HepG2 (cell line): ENCODE data around the gene C20orf96. TPM values are rescaled to one million over a fixed set of nuclear protein-coding genes. Genes with fewer than 3 reads are reported as not detected.

Experiments used
- ATF7-NPFF ChIP-seq: sonication (generic); formaldehyde crosslinking; IDR thresholded peaks from 2 replicates; pipeline ENCODE4 v1.8.1; 2023; ENCODE audit warnings: mild to moderate bottlenecking, low read depth, missing genetic modification reagents, moderate library complexity
- CREM ChIP-seq, 2 experiments: sonication (generic) in 1 of 2; formaldehyde crosslinking in 1 of 2; IDR thresholded peaks; 2 replicates each; pipeline versions ENCODE4 v1.4.0 to v1.6.1; 2016 to 2020; ENCODE audit warnings: antibody characterized with exemption in 1 of 2, mild to moderate bottlenecking in 1 of 2, missing genetic modification reagents in 1 of 2
- HDAC1 ChIP-seq: sonication (generic); formaldehyde crosslinking; IDR thresholded peaks from 2 replicates; pipeline ENCODE4 v1.5.1; 2020; ENCODE audit warnings: mild to moderate bottlenecking, missing genetic modification reagents
- PRDM10 ChIP-seq: sonication (generic); formaldehyde crosslinking; IDR thresholded peaks from 2 replicates; pipeline ENCODE4 v1.4.0; 2020; ENCODE audit warnings: low read depth, missing genetic modification reagents
- REL ChIP-seq: sonication (generic); formaldehyde crosslinking; conservative IDR thresholded peaks from 2 replicates; pipeline ENCODE4 v1.8.0; 2022; ENCODE audit warnings: mild to moderate bottlenecking, missing genetic modification reagents, moderate library complexity
- SAFB2 ChIP-seq: sonication (generic); formaldehyde crosslinking; IDR thresholded peaks from 2 replicates; pipeline ENCODE4 v1.5.1; 2020; ENCODE audit warnings: missing genetic modification reagents, low read depth, mild to moderate bottlenecking, borderline replicate concordance
- TRIM24 ChIP-seq: sonication (generic); formaldehyde crosslinking; IDR thresholded peaks from 2 replicates; pipeline ENCODE4 v1.8.0; 2022; ENCODE audit warnings: mild to moderate bottlenecking, missing genetic modification reagents
- ZBTB7A ChIP-seq: sonication (generic); formaldehyde crosslinking; IDR thresholded peaks from 2 replicates; pipeline ENCODE4 v1.8.0; 2022; ENCODE audit warnings: mild to moderate bottlenecking, missing genetic modification reagents
- ZNF292 ChIP-seq: sonication (generic); formaldehyde crosslinking; IDR thresholded peaks from 2 replicates; pipeline ENCODE4 v1.8.1; 2022; ENCODE audit warnings: mild to moderate bottlenecking, low read depth, missing genetic modification reagents, borderline replicate concordance
- ZNF367 ChIP-seq: sonication (generic); formaldehyde crosslinking; IDR thresholded peaks from 2 replicates; pipeline ENCODE4 v1.4.0; 2020; ENCODE audit warnings: missing genetic modification reagents, borderline replicate concordance
- ZNF773 ChIP-seq: sonication (generic); formaldehyde crosslinking; IDR thresholded peaks from 2 replicates; pipeline ENCODE4 v1.4.0; 2020; ENCODE audit warnings: missing genetic modification reagents, borderline replicate concordance
- polyA plus RNA-seq, 8 experiments: library from polyadenylated mRNA; depleted of rRNA in 3 of 8; stranded (reverse) in 7 of 8; unstranded in 1 of 8; fragments of >200 nt; fragmentation: Illumina TruSeq in 4 of 8; extraction: Trizol in 4 of 8; gene quantifications; 2 replicates each; pipeline versions ENCODE4 v1.2.1 to v1.2.3, GENCODE V29; 2011 to 2016; ENCODE audit warnings: low read depth in 4 of 8, missing spikeins in 1 of 8, mixed read lengths in 1 of 8; ENCODE audit not compliant: insufficient read depth in 1 of 8
- total RNA-seq, 5 experiments: library from RNA; depleted of rRNA; stranded (reverse); fragments of >200 nt; fragmentation: Illumina TruSeq; extraction: Trizol; gene quantifications; 2 replicates each; pipeline ENCODE4 v1.2.3, GENCODE V29; 2016; ENCODE audit warnings: low read depth in 1 of 5
- TF ChIP-seq, protein P1 (sequence below): sonication (generic); formaldehyde crosslinking; IDR thresholded peaks from 2 replicates; pipeline ENCODE4 v1.5.0; 2020; ENCODE audit warnings: mild to moderate bottlenecking, missing genetic modification reagents, borderline replicate concordance
- TF ChIP-seq, protein P2 (sequence below): sonication (generic); formaldehyde crosslinking; IDR thresholded peaks from 2 replicates; pipeline ENCODE4 v1.5.0; 2020; ENCODE audit warnings: mild to moderate bottlenecking, low read depth, missing genetic modification reagents, borderline replicate concordance
- TF ChIP-seq, protein P3 (sequence below): sonication (generic); IDR thresholded peaks from 2 replicates; pipeline ENCODE4 v1.6.1; 2016; ENCODE audit warnings: low read depth, borderline replicate concordance

Gene C20orf96
- total and polyA plus RNA-seq, 2 of the 13 experiments (the other 11 are each of a cell fraction or from before 2014, with no cell fraction given), result 3.8 to 20.6 TPM

DNA sequence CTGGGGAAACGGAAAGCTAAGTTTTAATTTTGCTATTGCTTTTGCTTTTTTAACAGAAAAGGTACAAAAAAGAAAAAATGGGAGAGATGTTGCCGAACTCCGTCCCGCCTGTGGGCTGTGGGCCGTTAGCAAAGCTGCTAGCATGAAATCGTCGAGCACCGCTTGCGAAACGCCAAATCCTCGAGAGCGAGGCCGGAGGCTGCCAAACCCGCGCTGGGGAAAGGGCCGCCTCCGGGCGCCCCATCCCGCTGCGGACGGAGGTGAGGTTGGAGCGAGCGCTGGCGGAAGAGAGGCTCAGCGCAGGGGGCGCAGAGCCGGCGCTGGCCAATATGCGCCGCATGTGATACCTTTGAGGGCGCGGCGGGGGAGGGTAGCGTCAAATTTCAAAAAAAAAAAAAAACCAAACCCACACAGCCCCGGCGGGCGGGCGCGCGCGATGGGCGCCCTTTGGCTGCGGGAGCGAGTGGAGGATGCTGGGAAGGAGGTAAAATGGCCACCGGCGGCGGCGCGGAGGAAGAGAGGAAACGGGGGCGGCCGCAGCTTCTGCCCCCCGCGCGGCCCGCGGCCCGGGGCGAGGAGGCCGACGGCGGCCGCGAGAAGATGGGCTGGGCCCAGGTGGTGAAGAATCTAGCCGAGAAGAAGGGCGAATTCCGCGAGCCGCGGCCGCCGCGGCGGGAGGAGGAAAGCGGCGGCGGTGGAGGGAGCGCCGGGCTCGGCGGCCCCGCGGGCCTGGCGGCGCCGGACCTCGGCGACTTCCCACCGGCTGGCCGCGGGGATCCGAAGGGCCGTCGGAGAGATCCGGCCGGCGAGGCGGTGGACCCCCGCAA lies 6.8 kb upstream of the C20orf96 start, which contains the start of gene ZCCHC3 (continued):
- TF ChIP-seq, protein P1, sequence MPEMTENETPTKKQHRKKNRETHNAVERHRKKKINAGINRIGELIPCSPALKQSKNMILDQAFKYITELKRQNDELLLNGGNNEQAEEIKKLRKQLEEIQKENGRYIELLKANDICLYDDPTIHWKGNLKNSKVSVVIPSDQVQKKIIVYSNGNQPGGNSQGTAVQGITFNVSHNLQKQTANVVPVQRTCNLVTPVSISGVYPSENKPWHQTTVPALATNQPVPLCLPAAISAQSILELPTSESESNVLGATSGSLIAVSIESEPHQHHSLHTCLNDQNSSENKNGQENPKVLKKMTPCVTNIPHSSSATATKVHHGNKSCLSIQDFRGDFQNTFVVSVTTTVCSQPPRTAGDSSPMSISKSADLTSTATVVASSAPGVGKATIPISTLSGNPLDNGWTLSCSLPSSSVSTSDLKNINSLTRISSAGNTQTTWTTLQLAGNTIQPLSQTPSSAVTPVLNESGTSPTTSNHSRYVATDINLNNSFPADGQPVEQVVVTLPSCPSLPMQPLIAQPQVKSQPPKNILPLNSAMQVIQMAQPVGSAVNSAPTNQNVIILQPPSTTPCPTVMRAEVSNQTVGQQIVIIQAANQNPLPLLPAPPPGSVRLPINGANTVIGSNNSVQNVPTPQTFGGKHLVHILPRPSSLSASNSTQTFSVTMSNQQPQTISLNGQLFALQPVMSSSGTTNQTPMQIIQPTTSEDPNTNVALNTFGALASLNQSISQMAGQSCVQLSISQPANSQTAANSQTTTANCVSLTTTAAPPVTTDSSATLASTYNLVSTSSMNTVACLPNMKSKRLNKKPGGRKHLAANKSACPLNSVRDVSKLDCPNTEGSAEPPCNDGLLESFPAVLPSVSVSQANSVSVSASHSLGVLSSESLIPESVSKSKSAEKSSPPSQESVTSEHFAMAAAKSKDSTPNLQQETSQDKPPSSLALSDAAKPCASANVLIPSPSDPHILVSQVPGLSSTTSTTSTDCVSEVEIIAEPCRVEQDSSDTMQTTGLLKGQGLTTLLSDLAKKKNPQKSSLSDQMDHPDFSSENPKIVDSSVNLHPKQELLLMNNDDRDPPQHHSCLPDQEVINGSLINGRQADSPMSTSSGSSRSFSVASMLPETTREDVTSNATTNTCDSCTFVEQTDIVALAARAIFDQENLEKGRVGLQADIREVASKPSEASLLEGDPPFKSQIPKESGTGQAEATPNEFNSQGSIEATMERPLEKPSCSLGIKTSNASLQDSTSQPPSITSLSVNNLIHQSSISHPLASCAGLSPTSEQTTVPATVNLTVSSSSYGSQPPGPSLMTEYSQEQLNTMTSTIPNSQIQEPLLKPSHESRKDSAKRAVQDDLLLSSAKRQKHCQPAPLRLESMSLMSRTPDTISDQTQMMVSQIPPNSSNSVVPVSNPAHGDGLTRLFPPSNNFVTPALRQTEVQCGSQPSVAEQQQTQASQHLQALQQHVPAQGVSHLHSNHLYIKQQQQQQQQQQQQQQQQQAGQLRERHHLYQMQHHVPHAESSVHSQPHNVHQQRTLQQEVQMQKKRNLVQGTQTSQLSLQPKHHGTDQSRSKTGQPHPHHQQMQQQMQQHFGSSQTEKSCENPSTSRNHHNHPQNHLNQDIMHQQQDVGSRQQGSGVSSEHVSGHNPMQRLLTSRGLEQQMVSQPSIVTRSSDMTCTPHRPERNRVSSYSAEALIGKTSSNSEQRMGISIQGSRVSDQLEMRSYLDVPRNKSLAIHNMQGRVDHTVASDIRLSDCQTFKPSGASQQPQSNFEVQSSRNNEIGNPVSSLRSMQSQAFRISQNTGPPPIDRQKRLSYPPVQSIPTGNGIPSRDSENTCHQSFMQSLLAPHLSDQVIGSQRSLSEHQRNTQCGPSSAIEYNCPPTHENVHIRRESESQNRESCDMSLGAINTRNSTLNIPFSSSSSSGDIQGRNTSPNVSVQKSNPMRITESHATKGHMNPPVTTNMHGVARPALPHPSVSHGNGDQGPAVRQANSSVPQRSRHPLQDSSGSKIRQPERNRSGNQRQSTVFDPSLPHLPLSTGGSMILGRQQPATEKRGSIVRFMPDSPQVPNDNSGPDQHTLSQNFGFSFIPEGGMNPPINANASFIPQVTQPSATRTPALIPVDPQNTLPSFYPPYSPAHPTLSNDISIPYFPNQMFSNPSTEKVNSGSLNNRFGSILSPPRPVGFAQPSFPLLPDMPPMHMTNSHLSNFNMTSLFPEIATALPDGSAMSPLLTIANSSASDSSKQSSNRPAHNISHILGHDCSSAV (CRISPR knock-in tag), result peak; percentile 95; the same call in 1 of the 2 replicates
- peak; percentile 95 for TF ChIP-seq PRDM10 (CRISPR knock-in tag)
- peak; percentile 99 for TF ChIP-seq HDAC1 (CRISPR knock-in tag)
- TF ChIP-seq, protein P2, sequence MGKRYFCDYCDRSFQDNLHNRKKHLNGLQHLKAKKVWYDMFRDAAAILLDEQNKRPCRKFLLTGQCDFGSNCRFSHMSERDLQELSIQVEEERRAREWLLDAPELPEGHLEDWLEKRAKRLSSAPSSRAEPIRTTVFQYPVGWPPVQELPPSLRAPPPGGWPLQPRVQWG (CRISPR knock-in tag), result no peak
- peak; percentile 75 for TF ChIP-seq CREM (IDR thresholded peaks at IDR 0.05)
- 0 out of 2 replicates have a peak, but pooled peaks have one; percentile 14 for TF ChIP-seq CREM (CRISPR knock-in tag; IDR thresholded peaks at IDR 0.05)
- peak; percentile 70; the same call in 1 of the 2 replicates for TF ChIP-seq ZBTB7A (CRISPR knock-in tag)
- TF ChIP-seq REL, result peak; percentile 96
- TF ChIP-seq ZNF367 (CRISPR knock-in tag), result peak; percentile 91
- TF ChIP-seq, protein P3, sequence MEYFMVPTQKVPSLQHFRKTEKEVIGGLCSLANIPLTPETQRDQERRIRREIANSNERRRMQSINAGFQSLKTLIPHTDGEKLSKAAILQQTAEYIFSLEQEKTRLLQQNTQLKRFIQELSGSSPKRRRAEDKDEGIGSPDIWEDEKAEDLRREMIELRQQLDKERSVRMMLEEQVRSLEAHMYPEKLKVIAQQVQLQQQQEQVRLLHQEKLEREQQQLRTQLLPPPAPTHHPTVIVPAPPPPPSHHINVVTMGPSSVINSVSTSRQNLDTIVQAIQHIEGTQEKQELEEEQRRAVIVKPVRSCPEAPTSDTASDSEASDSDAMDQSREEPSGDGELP, result peak; percentile 74; the same call in 1 of the 2 replicates
- no peak for TF ChIP-seq TRIM24 (CRISPR knock-in tag)
- peak; percentile 96 for TF ChIP-seq ATF7-NPFF
- TF ChIP-seq ZNF773 (CRISPR knock-in tag), result peak; percentile 92
- TF ChIP-seq ZNF292 (CRISPR knock-in tag), result peak; percentile 98
- peak; percentile 70; the same call in 1 of the 2 replicates for TF ChIP-seq SAFB2 (CRISPR knock-in tag)
